ENCODE results near the gene PRR19. TPM values are rescaled to one million over a fixed set of nuclear protein-coding genes. Genes with fewer than 3 reads are reported as not detected.
A peak's percentile ranks its signal among the peaks of the same experiment; 100 is the strongest.

The PRR19 gene
- total RNA-seq, 1 experiment from 2014 or later: 3.2 TPM

DNA sequence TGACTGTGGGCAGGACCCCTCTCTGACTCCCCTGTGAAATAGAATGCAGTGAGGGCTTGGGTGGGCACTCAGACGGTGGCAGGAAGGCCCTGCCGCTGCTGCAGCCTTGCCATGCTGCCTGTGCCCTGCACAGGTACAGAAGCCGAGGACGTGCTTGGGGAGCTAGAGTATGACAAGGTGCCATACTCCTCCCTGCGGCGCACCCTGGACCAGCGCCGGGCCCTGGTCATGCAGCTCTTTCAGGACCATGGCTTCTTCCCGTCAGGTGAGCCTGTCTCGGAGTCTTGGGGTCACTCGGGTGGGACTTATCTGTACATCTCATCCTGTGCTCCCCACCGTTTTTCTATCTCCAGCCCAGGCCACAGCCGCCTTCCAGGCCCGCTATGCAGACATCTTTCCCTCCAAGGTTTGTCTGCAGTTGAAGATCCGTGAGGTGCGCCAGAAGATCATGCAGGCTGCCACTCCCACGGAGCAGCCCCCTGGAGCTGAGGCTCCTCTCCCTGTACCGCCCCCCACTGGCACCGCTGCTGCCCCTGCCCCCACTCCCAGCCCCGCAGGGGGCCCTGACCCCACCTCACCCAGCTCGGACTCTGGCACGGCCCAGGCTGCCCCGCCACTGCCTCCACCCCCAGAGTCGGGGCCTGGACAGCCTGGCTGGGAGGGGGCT lies 7.3 kb upstream of the PRR19 start:
- H3K18ac ChIP-seq (ENCODE audit: insufficient read length, low read depth, low read length): no peak overlapping the region
- no peaks in the 10 kb centered on the region for H3K9me3 ChIP-seq (ENCODE audit: control insufficient read depth, low read depth, low read length)
- H3K56ac ChIP-seq (ENCODE audit: insufficient read length, low read depth, low read length): no peak overlapping the region
- no peak overlapping the region for H3K14ac ChIP-seq (ENCODE audit: insufficient read depth, low read length)
- no peak overlapping the region for H2BK15ac ChIP-seq (ENCODE audit: low read depth, low read length)
- no peak overlapping the region for H2BK12ac ChIP-seq (ENCODE audit: insufficient read length, low read depth, low read length)
- H4K20me1 ChIP-seq (ENCODE audit: control insufficient read depth, insufficient read depth, insufficient read length): no peaks in the 10 kb centered on the region
- 0 out of 7 replicates have a peak overlapping the region, but pooled peaks of 1 of the 3 experiments have one; percentile 47 for H3K27ac Mint-ChIP-seq
- no peak overlapping the region for H3K27ac ChIP-seq (ENCODE audit: insufficient read length, low read depth, low read length)
- H2BK20ac ChIP-seq (ENCODE audit: low read depth, low read length, poor library complexity, severe bottlenecking): no peak overlapping the region
- no peak overlapping the region for H3K9ac ChIP-seq (ENCODE audit: extremely low read depth, insufficient read length, low read length)
- H3K4ac ChIP-seq (ENCODE audit: low read depth, low read length): no peak overlapping the region
- H3K4me3 Mint-ChIP-seq: no peak overlapping the region
- no peak for TF ChIP-seq CTCF (conservative IDR thresholded peaks at IDR 0.05)
- H4K91ac ChIP-seq (ENCODE audit: insufficient read length, low read depth, low read length): no peak overlapping the region
- H3K79me2 ChIP-seq (ENCODE audit: insufficient read depth, low read length): no peaks in the 10 kb centered on the region
- no peak for DNase-seq
- H3K27me3 Mint-ChIP-seq (ENCODE audit: low read depth): no peaks in the 10 kb centered on the region
- no peak overlapping the region for H4K8ac ChIP-seq (replicated peaks; ENCODE audit: insufficient read length, low read depth, low read length)
- no peak overlapping the region for H2BK120ac ChIP-seq (ENCODE audit: low read depth, low read length, poor library complexity, severe bottlenecking)
- H3K23ac ChIP-seq (ENCODE audit: insufficient read length, low read depth, low read length): no peak overlapping the region
- H4K5ac ChIP-seq (ENCODE audit: insufficient read length, low read depth, low read length): no peak overlapping the region
- H3K9me3 Mint-ChIP-seq: no peaks in the 10 kb centered on the region
- peaks cover 13 to 57% (median 42%) of the 10 kb centered on the region in 3 experiments; a peak in 6 of 7 replicates for H3K36me3 Mint-ChIP-seq (ENCODE audit: insufficient read depth in 1 of 3, low read depth in 3 of 3)
- H2BK5ac ChIP-seq (ENCODE audit: insufficient read length, low read length): no peak overlapping the region
- H3K4me1 Mint-ChIP-seq: peaks cover 3 to 38% of the 10 kb centered on the region in 2 experiments
- no peak overlapping the region for H2AK5ac ChIP-seq (ENCODE audit: insufficient read length, low read length)
- no peak overlapping the region for H2AFZ ChIP-seq (ENCODE audit: low read length)
- no peak overlapping the region for H3T11ph ChIP-seq (ENCODE audit: low read length)
- H3K23me2 ChIP-seq (ENCODE audit: insufficient read length, low read depth, low read length, poor library complexity, severe bottlenecking): peaks cover 3% of the 10 kb centered on the region
- H3K27me3 ChIP-seq (ENCODE audit: insufficient read depth, low read length): no peaks in the 10 kb centered on the region
- WGBS (ENCODE audit: extremely low coverage, insufficient read length, low lambda C conversion rate): no CpG with 5 or more reads among the region's 24 CpGs
- no peaks in the 10 kb centered on the region for H3K79me1 ChIP-seq (ENCODE audit: insufficient read depth, low read depth, low read length, poor library complexity, severe bottlenecking)
- H3K4me2 ChIP-seq (ENCODE audit: insufficient read depth, insufficient read length, low read length): no peak overlapping the region
- no peaks in the 10 kb centered on the region for H3K4me1 ChIP-seq (ENCODE audit: insufficient read depth, low read length)
